ENCODE measurements around the gene SH3RF3.
A peak's percentile ranks its signal among the peaks of the same experiment; 100 is the strongest.

The SH3RF3 gene

DNA sequence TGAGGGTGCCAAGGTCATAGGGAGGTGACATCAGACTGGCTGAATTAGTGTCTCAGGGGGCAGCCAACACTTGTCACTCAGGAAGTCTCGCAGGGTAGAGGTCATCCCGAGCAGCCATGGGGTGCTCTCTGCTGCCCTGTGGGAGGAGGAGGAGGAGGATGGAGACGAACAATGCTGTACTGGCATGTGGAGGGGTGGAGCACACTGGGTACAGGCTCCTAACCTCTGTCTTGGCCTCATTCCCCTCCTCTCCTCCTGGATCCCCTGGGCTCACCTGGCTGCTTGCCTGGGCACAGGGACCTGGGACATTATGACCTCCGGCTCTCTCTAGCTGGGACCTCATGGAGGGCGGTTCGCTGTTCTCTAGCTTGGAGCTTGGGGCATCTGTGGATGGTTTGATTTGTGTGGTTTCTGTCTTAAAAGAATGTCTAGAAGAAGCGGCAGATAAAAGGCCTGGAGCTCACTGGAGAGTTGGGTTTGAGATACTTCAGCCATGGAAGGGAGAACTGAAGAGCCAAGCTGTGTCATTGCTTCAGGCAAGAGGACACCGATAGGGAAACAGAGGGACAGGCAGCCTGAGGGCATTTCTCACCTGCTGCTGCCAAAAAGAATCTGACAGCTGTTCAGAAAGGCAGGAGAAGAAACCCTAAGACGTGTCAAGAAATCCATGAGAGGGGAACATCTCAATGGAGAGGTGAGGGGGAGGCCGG, 351.6 kb downstream of the SH3RF3 start:
- no peak for DNase-seq

DNA sequence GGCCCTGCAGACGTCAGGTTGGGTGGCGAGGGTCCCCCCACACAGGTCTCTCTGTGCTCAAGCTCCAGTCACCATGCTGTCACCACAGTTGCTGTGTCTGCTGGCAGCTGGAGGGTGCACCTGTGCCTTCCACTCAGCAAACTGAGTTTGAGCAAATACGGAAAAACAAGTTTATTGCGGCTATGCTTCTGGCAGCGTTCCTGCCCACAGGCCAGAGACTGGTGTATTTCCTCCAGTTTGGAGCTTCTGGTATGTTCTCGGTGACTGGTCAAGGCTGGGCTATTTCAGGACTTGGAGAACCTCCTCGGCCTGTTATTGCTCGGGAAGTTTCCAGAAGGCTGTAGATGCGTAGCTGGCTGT, 352.2 kb downstream of the SH3RF3 start:
- no peak for DNase-seq

DNA sequence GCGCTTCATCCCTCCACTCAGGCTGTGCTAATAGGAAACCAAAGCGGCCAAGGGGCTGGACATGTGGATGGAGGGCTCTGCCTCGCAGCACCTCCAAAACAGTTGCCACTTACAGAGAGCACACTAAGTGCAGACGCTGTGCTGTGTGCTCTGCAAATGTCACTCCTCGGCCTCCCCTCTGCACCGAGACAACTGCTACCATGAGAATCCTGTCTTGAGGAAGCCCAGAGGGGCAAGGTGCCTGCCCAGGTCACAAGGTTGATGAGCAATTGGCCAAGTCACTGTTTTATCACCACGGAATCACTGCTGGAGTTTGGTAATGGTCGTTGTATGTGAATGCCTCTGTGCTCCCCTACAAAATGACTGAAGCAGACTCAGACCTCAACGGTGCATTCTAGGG, 352.6 kb downstream of the SH3RF3 start:
- no peak for DNase-seq

DNA sequence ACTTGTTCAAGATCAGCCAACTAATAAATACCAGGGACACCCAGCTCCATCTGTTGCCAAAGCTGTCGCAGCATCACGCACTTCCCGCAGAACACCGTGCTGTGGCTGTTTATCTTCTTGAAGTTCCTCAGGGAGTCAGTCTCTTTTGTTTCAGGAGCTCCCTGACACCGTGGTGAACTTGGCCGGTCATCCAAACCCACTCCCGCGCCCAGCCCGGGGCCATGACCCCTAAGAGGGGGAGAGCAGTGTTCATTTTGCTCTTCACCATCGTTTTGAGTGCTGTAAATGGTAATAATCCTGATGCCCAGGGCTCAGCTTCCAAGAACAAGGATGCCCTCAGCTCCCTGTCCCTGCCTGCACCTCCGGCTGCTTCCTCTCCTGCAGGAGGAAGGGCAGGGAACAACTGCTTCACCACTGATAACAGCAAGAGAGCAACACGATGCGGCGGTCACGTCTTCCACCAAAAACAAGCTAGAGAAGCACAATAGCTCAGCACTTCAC, 353.4 kb downstream of the SH3RF3 start:
- DNase-seq: no peak

DNA sequence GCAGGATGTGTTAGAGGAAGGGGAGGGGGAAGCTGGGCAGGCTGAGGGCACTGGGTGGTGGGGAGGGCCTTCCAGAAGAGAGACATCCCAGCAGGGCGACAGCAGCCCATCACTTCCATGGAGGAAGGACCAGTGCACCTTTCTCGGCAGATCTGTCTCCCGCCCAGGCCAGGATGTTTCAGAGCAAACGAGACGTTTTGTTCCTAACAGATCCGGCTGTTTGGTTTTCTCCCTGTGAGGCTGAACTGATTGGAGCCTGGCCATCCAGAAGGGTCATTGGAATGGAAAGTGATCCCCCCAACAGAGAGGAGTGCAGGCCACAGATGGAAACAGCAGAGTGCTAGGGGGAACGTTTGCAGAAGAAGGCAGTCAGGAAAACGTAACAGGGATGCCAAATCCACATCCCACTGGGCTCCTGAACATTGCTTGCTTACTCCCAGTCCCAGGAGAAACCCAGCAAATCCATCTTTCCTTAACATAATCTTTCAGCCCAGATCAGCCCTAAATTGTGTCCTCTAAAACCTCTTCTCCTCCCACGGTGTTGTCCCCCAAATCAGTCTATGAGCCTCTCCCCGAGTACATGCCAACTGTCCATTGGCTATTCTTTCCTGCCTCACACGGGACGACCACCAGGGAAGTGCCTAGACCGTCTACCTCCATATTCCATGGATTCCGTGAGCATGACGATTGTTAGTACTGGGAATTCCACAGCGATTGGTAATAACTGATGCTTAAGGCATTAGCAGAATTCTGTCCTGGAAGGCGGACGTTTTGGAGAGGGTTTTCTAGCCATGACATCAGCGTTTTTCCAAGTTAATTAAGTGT, 357.9 kb downstream of the SH3RF3 start:
- DNase-seq: peak; percentile 95

DNA sequence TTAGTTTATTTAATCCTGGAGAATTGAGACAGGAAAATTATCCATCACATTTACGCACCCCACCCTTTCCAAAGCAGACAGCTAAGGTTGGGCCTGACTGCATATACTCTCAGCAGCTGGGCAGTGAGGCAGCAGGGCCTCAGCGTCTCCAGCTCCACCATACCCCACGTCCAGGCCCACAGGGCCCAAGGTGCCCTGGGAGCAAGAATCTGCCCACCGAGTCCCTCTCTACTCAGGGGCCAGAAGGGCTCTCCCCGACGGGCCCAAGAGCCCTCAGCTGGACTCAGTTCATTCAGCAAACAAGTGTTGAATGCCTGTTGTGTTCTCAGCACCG, 358.5 kb downstream of the SH3RF3 start:
- DNase-seq: no peak

DNA sequence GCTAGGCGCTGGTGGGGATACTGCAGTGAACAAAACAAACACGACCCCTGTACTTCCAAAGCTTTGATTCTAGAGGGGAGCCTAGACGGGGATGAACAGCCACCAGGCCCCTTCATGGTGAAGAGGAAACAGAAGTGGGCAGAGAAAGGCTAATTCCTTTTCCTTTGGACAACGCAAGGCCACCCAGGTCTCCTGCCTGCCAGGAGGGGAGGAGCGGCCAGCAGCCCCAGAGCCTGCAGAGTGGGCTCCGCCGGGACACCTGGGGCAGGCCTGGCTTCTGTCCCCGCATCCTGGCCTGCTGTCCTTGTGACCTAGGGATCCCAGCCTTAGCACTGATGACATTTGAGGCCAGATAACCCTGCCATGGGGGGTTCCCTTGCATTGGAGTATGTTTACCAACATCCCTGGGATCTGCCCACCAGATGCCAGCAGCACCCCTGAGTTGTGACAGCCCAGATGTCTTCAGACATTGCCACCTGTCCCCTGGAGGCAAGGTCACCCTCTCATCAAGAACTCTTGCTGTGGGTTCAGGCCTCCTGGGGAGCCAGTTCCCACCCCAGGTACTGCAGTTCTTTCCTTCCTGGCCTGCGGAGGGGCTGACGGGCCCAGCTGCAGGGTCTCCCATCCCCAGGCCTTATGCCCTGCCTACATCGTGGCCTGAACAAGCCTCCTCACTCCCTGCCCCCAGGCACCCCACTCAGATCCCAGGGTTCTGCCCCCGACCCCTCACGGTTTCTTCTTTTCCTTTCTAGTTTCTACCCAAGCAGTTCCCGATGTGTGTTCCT, 359.1 kb downstream of the SH3RF3 start:
- DNase-seq: no peak

DNA sequence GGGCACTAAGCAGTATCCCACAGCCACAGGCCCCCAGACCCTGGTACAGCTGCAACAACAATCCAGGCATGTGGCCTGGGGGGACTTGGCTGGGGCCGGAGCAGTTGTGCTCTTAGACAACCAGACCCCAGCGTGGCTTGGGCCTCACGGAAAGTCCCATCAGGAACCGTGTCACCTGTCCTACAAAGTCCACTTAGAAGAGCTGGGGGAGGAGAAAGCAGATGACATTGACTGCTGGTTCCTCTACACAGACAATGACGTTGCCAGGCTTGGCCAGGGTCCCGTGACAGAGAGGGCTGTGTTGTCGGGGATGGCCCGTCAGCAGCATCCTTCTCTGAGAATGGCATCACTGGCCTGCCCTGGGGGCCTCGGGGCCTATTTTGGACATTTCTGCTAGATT, 360.3 kb downstream of the SH3RF3 start:
- DNase-seq: no peak

DNA sequence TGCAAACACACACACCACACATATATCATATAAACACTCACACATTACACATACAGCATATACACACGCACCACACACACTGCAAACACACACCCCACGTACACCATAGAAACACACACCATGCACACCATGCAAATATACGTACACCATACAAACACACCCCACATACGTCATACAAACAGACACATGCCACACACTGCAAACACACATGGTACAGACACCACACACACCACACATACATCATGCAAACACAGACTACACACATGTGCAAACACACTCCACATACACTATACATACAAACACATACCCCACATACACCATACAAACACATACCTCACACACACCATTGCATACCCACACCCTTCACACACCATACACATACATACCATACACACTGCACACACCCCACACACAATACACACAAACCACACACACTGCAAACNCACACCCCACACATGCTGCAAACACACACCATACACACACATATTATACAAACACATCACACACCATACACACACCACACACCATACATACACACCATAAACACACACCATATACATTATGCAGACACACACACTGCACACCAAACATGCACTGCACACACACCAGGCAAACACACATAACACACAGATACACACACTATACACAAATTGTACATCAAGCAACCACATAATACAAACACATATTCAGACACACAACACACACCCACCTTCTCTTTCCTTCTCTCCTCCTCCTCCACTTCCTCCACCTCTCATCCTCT, 364.4 kb downstream of the SH3RF3 start:
- DNase-seq: no peak

DNA sequence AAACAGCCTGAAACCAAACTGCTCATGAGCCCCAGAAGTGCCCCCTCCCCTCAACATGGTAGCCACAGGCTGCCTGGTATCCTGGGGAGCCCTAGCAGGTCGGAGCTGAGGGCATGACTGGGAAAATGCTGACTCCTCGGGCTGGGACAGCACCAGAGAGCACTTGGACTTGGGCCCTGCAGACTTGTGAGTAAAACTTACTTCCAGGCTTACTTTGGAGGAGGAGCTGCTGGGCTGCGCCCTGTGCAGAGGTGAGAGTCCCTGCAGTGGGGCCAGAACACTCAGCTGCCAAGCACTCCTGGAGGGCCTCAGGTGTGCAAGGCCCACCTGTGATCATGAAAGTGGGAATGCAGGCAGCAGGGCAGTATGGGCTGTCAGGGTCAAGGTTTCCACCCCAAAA, 365.3 kb downstream of the SH3RF3 start:
- no peak for DNase-seq

DNA sequence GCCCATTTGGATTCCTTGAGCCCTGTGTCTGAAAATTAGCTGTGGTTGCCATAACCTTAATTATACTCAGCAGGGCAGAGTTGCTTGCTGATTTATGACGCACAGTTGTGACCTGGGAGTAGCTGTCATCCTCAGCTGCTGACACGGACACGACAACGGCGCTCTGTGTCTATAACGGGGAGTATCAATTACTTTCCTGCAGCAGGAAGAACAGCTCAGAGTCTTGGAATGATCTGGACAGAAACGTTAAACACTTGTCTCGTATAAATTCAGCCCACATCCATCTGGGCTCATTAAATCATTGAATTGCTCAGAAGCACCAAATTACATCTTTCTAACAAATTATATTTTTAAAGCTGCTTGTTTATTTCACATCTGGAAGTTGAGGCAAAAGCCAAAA, 368.5 kb downstream of the SH3RF3 start:
- peak; percentile 76 for DNase-seq

DNA sequence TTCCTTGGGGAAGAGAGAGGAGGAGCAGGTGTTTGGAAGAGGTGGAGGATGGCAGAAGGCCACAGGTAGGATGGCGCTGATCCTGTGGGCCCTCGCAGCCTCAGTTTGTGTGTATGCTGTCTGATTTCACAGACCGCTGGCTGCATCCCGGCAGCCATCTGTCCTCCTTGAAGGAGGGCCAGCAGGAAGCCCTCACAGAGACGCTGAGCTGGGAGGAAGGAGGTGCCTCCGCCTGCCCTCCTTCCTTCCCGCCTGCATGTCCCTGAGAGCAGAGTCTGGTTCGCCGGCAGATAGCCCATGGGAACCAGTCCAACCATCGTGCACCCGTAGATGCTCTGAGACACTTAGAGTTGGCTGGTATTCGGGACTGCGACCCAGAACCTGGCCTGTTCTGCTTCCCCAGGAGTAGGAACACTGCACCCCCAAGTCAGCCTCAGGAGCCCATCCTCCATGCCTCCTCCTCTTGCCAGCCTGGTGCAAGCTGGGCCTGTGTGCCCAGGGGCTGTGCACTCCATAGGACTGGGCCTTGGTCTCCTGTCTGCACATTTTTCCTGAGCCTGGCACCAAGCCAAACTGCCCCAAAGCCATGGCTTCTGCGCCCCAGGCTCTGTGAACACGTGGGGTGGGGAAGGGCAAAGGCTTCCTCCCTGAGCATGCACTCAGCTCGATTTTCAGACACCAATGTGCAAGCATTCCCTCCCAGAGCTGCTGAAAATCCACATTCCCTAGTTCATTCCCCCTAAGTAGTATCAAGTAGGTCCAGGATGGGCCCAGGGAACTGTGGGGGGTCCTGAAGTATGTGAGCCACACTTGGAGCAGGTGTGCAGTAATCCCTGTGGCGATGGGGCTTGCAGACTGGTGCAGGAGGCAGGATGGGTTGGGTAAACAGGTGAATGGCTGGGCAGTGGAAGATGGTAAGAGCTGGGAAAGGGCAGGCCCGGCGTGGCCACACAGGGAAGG, 369.2 kb downstream of the SH3RF3 start:
- DNase-seq: no peak

DNA sequence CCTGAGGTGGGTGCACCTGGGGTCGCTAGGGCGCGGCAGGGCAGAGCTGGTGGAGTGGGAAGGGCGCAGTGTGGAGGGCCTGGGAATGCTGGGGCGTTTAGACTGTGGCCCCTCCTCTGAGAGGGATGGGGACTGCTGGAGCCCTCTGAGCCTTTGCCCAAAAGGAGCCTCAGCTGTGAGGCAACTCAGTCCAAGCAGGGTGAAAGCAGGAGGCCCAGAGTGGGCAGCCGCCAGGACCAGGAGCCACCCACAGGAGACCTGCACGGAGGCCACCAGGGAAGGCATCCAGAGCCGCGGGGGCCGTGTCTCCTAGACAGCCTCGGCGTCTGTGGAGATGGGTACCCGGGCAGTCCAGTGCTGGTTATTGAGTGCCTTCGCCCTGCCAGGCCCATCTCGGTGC, 369.9 kb downstream of the SH3RF3 start:
- DNase-seq: no peak

DNA sequence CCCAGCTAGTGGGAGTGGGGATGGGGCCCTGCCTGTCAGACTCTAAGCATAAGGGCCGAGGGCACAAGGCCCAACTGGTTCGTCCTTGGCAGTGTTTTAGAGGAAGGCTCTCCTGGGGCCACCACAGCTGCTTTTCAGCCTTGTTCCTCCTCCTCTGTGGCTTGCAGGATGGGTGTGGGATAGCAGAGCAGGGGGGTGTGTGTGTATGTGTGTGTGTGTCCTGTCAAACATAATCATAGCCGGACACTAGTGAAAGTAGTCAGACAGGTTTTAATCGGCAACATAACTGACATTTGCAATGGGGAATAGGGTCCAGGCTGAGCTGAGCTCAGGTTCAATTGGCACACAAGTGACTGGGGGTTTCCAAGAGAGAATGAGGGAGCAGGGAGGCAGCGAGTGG, 370.6 kb downstream of the SH3RF3 start:
- no peak for DNase-seq

DNA sequence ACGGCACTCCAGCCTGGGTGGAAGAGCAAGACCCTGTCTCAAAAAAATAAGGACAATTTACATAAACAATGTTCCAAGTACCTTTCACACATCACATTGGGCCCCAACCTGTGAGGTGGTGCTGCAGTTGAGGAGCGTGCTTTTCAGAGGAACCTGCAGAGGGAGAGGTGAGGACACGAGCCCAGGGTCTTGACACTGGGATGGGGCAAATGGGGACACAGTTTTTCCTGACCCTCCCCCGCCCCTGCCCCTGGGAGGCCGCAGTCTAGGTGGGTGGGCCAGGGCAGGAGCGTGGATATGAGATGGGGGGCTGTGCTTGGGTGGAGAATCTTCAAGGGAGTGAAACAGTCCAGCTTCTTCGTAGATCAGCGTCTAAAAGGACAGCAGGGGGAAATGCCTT, 371.9 kb downstream of the SH3RF3 start:
- DNase-seq: no peak

DNA sequence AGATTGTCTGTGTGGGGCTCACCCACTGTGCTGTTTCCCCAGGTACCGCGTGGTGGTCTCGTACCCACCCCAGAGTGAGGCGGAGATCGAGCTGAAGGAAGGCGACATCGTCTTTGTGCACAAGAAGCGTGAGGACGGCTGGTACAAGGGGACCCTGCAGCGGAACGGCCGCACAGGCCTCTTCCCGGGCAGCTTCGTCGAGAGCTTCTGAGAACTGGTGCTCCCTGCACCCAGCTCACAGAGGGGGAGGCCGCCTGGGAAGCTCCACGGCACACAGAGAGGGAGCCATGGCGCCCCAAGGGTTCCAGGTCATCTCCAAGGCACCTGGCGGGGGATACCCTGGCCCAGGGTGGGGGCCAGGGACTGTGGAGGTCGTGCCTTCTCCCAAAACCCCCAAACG, 372.5 kb downstream of the SH3RF3 start:
- DNase-seq: no peak

DNA sequence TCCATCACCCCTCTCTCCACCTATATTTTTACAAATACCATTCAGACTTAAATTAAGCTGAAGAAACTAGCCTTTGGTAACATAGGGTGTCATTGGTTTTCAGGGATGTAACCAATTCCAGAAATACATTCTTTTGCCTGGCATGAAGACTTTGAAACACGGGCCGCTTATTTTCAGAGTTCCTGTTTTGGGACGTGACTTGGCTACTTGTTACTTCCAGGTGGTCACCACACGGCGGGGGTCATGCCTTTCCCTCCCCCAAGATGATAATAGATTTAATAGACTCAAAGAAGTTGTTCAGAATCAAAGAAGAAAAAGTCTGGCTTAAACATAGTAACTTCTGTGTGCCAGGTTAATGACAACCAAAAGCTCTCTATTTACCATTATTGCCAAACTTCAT, 374.2 kb downstream of the SH3RF3 start:
- no peak for DNase-seq

DNA sequence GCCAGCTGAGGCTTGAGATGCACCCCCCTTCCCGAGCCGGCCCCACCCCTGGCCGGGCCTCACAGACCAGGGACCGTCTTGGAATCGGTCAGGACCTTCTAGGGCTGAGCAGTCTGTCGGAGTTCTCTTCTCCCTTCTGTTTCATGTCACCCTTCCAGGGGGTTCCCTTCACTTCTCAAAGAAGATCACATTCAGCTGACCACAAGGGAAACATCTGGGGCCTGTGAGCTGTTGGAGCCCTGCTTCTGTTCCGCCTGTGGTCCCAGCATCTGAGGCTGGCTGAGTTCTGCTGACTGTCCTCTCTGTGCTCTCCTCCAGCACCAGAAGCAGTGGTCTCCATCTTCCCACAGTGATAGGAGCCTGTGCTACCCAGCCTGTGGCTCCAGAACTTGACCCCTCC, 378.2 kb downstream of the SH3RF3 start:
- DNase-seq: no peak

DNA sequence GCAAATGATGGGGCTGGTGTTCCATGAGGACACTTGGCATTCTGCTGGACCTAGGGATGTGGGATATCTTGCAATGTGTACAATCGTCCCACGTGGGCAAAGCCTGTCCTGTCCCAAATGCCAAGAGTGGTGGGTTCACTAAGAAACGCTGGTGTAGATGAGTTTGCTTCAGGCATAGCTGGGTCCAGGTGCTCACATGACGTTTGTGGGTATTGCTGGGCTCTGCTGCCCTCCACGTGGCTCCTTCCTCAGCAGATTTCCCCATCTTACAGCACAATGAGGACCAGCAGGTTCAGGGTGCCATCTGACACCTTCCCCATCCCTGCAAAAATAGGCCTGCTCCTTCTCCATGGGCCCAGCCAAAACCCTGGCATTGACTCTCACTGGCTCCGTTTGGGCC, 378.8 kb downstream of the SH3RF3 start:
- no peak for DNase-seq

DNA sequence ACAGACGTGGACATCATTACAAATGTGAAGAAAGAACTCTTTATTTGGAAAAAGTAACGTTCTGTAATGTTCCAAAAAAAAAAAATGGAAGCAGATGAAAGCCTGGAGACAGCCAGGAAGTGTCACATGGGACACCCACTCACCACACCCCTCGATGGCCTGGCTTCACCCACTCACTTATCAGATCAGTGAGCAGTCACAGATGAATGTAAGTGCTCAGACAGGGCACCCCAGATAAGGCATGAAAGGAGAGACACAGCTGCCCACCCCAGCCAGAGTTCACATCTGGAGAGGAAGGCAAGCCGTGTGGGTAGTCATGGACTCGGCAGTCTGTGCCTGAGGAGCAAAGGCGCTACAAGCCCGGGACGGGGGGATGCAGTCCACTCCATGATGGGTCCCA, 379.6 kb downstream of the SH3RF3 start:
- no peak for DNase-seq

Measured in fibroblast of skin of scalp (primary cell).